IPS-18c (cell line): ENCODE results near the gene RPL12.
A peak's percentile ranks its signal among the peaks of the same experiment; 100 is the strongest.
"Not testable (repeated sequence)": the region's sequence is repeated elsewhere in the genome, so short reads cannot be mapped to it uniquely, and the experiment has no call there.

ENCODE experiments used
- H3K4me3 ChIP-seq: 2 replicates; pipeline ENCODE4 v1.7.0; 2013; ENCODE audit warnings: low read depth, mild to moderate bottlenecking, low read length, moderate library complexity; ENCODE audit not compliant: insufficient read depth
- H3K9me3 ChIP-seq: one replicate; pipeline ENCODE4 v1.6.1; 2013; ENCODE audit warnings: mild to moderate bottlenecking, low read length, moderate library complexity; ENCODE audit not compliant: control insufficient read depth, insufficient read depth

The RPL12 gene

GRCh38 chr9:127479507-127480081 lies 28.4 kb upstream of the RPL12 start:
- no peaks in the 10 kb centered on the region for H3K9me3 ChIP-seq
- no peak overlapping the region for H3K4me3 ChIP-seq

GRCh38 chr9:127474592-127474991 lies 23.4 kb upstream of the RPL12 start:
- H3K9me3 ChIP-seq: no peaks in the 10 kb centered on the region
- no peak overlapping the region for H3K4me3 ChIP-seq

GRCh38 chr9:127473932-127474331 lies 22.7 kb upstream of the RPL12 start:
- H3K4me3 ChIP-seq: no peak overlapping the region
- no peaks in the 10 kb centered on the region for H3K9me3 ChIP-seq

- Histone ChIP-seq H3K9me3 (no peaks in the 10 kb centered on the region), H3K4me3 (no peak overlapping the region)
These were observed 22.3 kb upstream of the RPL12 start for GRCh38 chr9:127473501-127473900.

GRCh38 chr9:127470662-127471061 lies 19.5 kb upstream of the RPL12 start:
- H3K4me3 ChIP-seq: no peak overlapping the region

GRCh38 chr9:127467621-127468020 lies 16.4 kb upstream of the RPL12 start:
- no peak overlapping the region for H3K4me3 ChIP-seq
- no peaks in the 10 kb centered on the region for H3K9me3 ChIP-seq

More at GRCh38 chr9:127470662-127471061, 19.5 kb upstream of the RPL12 start:
- no peaks in the 10 kb centered on the region for H3K9me3 ChIP-seq

GRCh38 chr9:127466407-127466917 lies 15.3 kb upstream of the RPL12 start:
- H3K4me3 ChIP-seq, H3K9me3 ChIP-seq: not testable (repeated sequence)

GRCh38 chr9:127463911-127464310 lies 12.7 kb upstream of the RPL12 start:
- no peak overlapping the region for H3K4me3 ChIP-seq
- no peaks in the 10 kb centered on the region for H3K9me3 ChIP-seq

- H3K4me3 ChIP-seq: no peak overlapping the region
- H3K9me3 ChIP-seq: no peaks in the 10 kb centered on the region
These were observed 12.2 kb upstream of the RPL12 start for GRCh38 chr9:127463382-127463781.

- H3K9me3 ChIP-seq: no peaks in the 10 kb centered on the region
These were observed 7.7 kb upstream of the RPL12 start for GRCh38 chr9:127458921-127459320.

GRCh38 chr9:127457191-127457878 lies 6.1 kb upstream of the RPL12 start:
- H3K4me3 ChIP-seq: no peak overlapping the region
- H3K9me3 ChIP-seq: no peaks in the 10 kb centered on the region

More at GRCh38 chr9:127458921-127459320, 7.7 kb upstream of the RPL12 start:
- no peak overlapping the region for H3K4me3 ChIP-seq

GRCh38 chr9:127455324-127455992 lies 4.3 kb upstream of the RPL12 start:
- Histone ChIP-seq H3K9me3 (no peaks in the 10 kb centered on the region), H3K4me3 (no peak overlapping the region)

GRCh38 chr9:127452691-127453090 lies 1.5 kb upstream of the RPL12 start:
- Histone ChIP-seq H3K9me3 (no peaks in the 10 kb centered on the region), H3K4me3 (no peak overlapping the region)

GRCh38 chr9:127451858-127452656 lies 851 bp upstream of the RPL12 start:
- Histone ChIP-seq H3K9me3 (no peaks in the 10 kb centered on the region), H3K4me3 (peak overlapping the region; percentile 97)

GRCh38 chr9:127451608-127451857 lies 327 bp upstream of the RPL12 start:
- H3K9me3 ChIP-seq: no peaks in the 10 kb centered on the region
- peak overlapping the region; percentile 97 for H3K4me3 ChIP-seq

- Histone ChIP-seq H3K9me3 (no peaks in the 10 kb centered on the region), H3K4me3 (peak overlapping the region; percentile 97)
These were observed 904 bp downstream of the RPL12 start for GRCh38 chr9:127450243-127450760.

- H3K9me3 ChIP-seq: no peaks in the 10 kb centered on the region
- peak overlapping the region; percentile 97 for H3K4me3 ChIP-seq
These were observed 1.8 kb downstream of the RPL12 start for GRCh38 chr9:127449332-127449966.
